ENCODE measurements around the gene DRAP1.

The DRAP1 gene

GRCh38 chr11:65952052-65952521 lies 32.9 kb downstream of the DRAP1 start:
- H3K27ac Mint-ChIP-seq = no peak overlapping the region
- no peaks in the 10 kb centered on the region for H3K4me1 Mint-ChIP-seq
- H3K9me3 Mint-ChIP-seq = no peaks in the 10 kb centered on the region
- no peak overlapping the region for H3K4me3 Mint-ChIP-seq
- TF ChIP-seq CTCF (IDR thresholded peaks at IDR 0.05; ENCODE audit: unreplicated experiment in 3 of 3) = no peak
- no peaks in the 10 kb centered on the region for H3K36me3 Mint-ChIP-seq (ENCODE audit: low read depth)
- H3K27me3 Mint-ChIP-seq (ENCODE audit: low read depth) = peaks cover 11% of the 10 kb centered on the region

GRCh38 chr11:65953471-65953870 lies 34.2 kb downstream of the DRAP1 start:
- H3K36me3 Mint-ChIP-seq (ENCODE audit: low read depth) = no peaks in the 10 kb centered on the region
- no peaks in the 10 kb centered on the region for H3K4me1 Mint-ChIP-seq
- no peak overlapping the region for H3K27ac Mint-ChIP-seq
- TF ChIP-seq CTCF (IDR thresholded peaks at IDR 0.05; ENCODE audit: unreplicated experiment in 3 of 3) = no peak
- H3K9me3 Mint-ChIP-seq = no peaks in the 10 kb centered on the region
- H3K27me3 Mint-ChIP-seq (ENCODE audit: low read depth) = peaks cover 8% of the 10 kb centered on the region
- no peak overlapping the region for H3K4me3 Mint-ChIP-seq

GRCh38 chr11:65954771-65955170 lies 35.5 kb downstream of the DRAP1 start:
- Mint-ChIP-seq H3K4me3 (no peak overlapping the region), H3K36me3 (ENCODE audit: low read depth) (no peaks in the 10 kb centered on the region)

GRCh38 chr11:65958291-65958690 lies 39.1 kb downstream of the DRAP1 start:
- no peak for TF ChIP-seq CTCF (IDR thresholded peaks at IDR 0.05; ENCODE audit: unreplicated experiment in 3 of 3)

More at GRCh38 chr11:65954771-65955170, 35.5 kb downstream of the DRAP1 start:
- no peak overlapping the region for H3K27ac Mint-ChIP-seq
- TF ChIP-seq CTCF (IDR thresholded peaks at IDR 0.05; ENCODE audit: unreplicated experiment in 3 of 3) = no peak
- no peaks in the 10 kb centered on the region for H3K4me1 Mint-ChIP-seq
- H3K9me3 Mint-ChIP-seq = no peaks in the 10 kb centered on the region
- peaks cover 8% of the 10 kb centered on the region for H3K27me3 Mint-ChIP-seq (ENCODE audit: low read depth)

GRCh38 chr11:65958774-65959420 lies 39.7 kb downstream of the DRAP1 start:
- Mint-ChIP-seq H3K27me3 (ENCODE audit: low read depth) (no peaks in the 10 kb centered on the region), H3K27ac (no peak overlapping the region), H3K4me3 (peak overlapping the region in 2 of 3 experiments; percentile 4 to 85), H3K4me1 (peaks cover 23% of the 10 kb centered on the region), H3K36me3 (ENCODE audit: low read depth) (peaks cover 11% of the 10 kb centered on the region), H3K9me3 (no peaks in the 10 kb centered on the region)
- no peak for TF ChIP-seq CTCF (IDR thresholded peaks at IDR 0.05; ENCODE audit: unreplicated experiment in 3 of 3)

More at GRCh38 chr11:65958291-65958690, 39.1 kb downstream of the DRAP1 start:
- Mint-ChIP-seq H3K36me3 (ENCODE audit: low read depth) (peaks cover 11% of the 10 kb centered on the region), H3K27ac (no peak overlapping the region), H3K27me3 (ENCODE audit: low read depth) (no peaks in the 10 kb centered on the region), H3K4me1 (peaks cover 19% of the 10 kb centered on the region), H3K9me3 (no peaks in the 10 kb centered on the region), H3K4me3 (peak overlapping the region in 1 of 3 experiments; percentile 23)

- Mint-ChIP-seq H3K27me3 (ENCODE audit: low read depth) (no peaks in the 10 kb centered on the region), H3K4me3 (peak overlapping the region; percentile 93 to 99 (median 98)), H3K4me1 (peaks cover 25% of the 10 kb centered on the region), H3K27ac (peak overlapping the region; percentile 95 to 99 (median 99)), H3K36me3 (ENCODE audit: low read depth) (peaks cover 24% of the 10 kb centered on the region), H3K9me3 (no peaks in the 10 kb centered on the region)
- TF ChIP-seq CTCF (IDR thresholded peaks at IDR 0.05; ENCODE audit: unreplicated experiment in 3 of 3) = no peak
Measured at GRCh38 chr11:65960824-65961266, 41.6 kb downstream of the DRAP1 start.
